IMR-90 (cell line): Measurements from ENCODE around the gene UCP3. TPM values are rescaled to one million over a fixed set of nuclear protein-coding genes. Genes with fewer than 3 reads are reported as not detected.

ENCODE experiments used
- ATAC-seq: fragments of 200-7000 bp; cut with Tn5 transposase; 2 replicates; pipeline ENCODE4 v1.9.1; 2020; ENCODE audit warnings: low read depth, mild to moderate bottlenecking, moderate library complexity
- BruUV-seq: library from RNA; stranded (reverse); fragments of 400-500 nt; replicated peaks from 2 replicates; lab custom pipeline; 2021; lab: Mats Ljungman, UMichigan
- CTCF ChIA-PET: fragments of 300-600 bp; formaldehyde crosslinking; extraction: SDS; loops from one replicate; lab custom pipeline; 2021; ENCODE audit warnings: antibody characterized with exemption; lab: Yijun Ruan, JAX
- POLR2A ChIA-PET: fragments of 300-600 bp; sonication (Branson Sonifier 250); formaldehyde crosslinking; loops from one replicate; lab custom pipeline; 2022; ENCODE audit warnings: antibody characterized with exemption; ENCODE audit not compliant: unreplicated experiment; lab: Charles Lee
- DNase-seq: peaks from one replicate; pipeline ENCODE4 v3.0.0; 2013
- H2AFZ ChIP-seq: replicated peaks from 2 replicates; pipeline ENCODE3; 2013; ENCODE audit warnings: low read length, mild to moderate bottlenecking; ENCODE audit not compliant: poor library complexity
- H2AK5ac ChIP-seq: 2 replicates; pipeline ENCODE4 v1.6.1; 2013; ENCODE audit warnings: low read depth, low read length, inconsistent platforms
- H2AK9ac ChIP-seq: replicated peaks from 2 replicates; pipeline ENCODE3; 2013; ENCODE audit warnings: mild to moderate bottlenecking, low read depth, low read length, moderate library complexity; ENCODE audit not compliant: poor library complexity
- H2BK120ac ChIP-seq: 2 replicates; pipeline ENCODE4 v1.6.1; 2013; ENCODE audit warnings: low read depth, low read length, inconsistent platforms
- H2BK15ac ChIP-seq: 3 replicates; pipeline ENCODE4 v1.6.1; 2013; ENCODE audit warnings: low read depth, low read length, inconsistent platforms
- H2BK20ac ChIP-seq: 2 replicates; pipeline ENCODE4 v1.6.1; 2013; ENCODE audit warnings: low read depth, mild to moderate bottlenecking, inconsistent platforms, low read length, moderate library complexity
- H2BK5ac ChIP-seq: 2 replicates; pipeline ENCODE4 v1.6.1; 2013; ENCODE audit warnings: mild to moderate bottlenecking, low read depth, low read length, inconsistent platforms; ENCODE audit not compliant: poor library complexity, severe bottlenecking
- H3K14ac ChIP-seq: replicated peaks from 2 replicates; pipeline ENCODE4 v1.6.1; 2013; ENCODE audit warnings: low read depth, low read length, inconsistent platforms
- H3K18ac ChIP-seq: 2 replicates; pipeline ENCODE4 v1.6.1; 2013; ENCODE audit warnings: low read depth, low read length, control low read depth
- H3K23ac ChIP-seq: 2 replicates; pipeline ENCODE4 v1.6.1; 2013; ENCODE audit warnings: low read depth, low read length, inconsistent platforms
- H3K27ac ChIP-seq: 2 replicates; pipeline ENCODE4 v1.5.1; 2013; ENCODE audit warnings: mild to moderate bottlenecking, control low read depth, low read length; ENCODE audit not compliant: insufficient read depth
- H3K27me3 ChIP-seq: 2 replicates; pipeline ENCODE4 v1.6.1; 2013; ENCODE audit warnings: low read length; ENCODE audit not compliant: control insufficient read depth, insufficient read depth
- H3K36me3 ChIP-seq: 2 replicates; pipeline ENCODE4 v1.6.1; 2013; ENCODE audit warnings: low read length, mixed read lengths; ENCODE audit not compliant: control insufficient read depth, insufficient read depth
- H3K4ac ChIP-seq: 2 replicates; pipeline ENCODE4 v1.6.1; 2013; ENCODE audit warnings: low read depth, low read length, inconsistent platforms
- H3K4me1 ChIP-seq: 2 replicates; pipeline ENCODE4 v1.6.1; 2013; ENCODE audit warnings: low read length, mixed read lengths; ENCODE audit not compliant: control insufficient read depth, insufficient read depth
- H3K4me2 ChIP-seq: 2 replicates; pipeline ENCODE4 v1.6.1; 2013; ENCODE audit warnings: low read depth, mild to moderate bottlenecking, control low read depth, low read length, moderate library complexity
- H3K4me3 ChIP-seq: 2 replicates; pipeline ENCODE4 v1.5.1; 2013; ENCODE audit warnings: low read depth, mild to moderate bottlenecking, control low read depth, low read length, moderate library complexity; ENCODE audit not compliant: insufficient read depth
- H3K56ac ChIP-seq: 2 replicates; pipeline ENCODE4 v1.6.1; 2013; ENCODE audit warnings: low read length, inconsistent platforms; ENCODE audit not compliant: insufficient read depth; ENCODE audit errors: extremely low read depth
- H3K79me1 ChIP-seq, 2 experiments: 2 replicates each; pipeline ENCODE4 v1.6.1; 2013; ENCODE audit warnings: low read length in 2 of 2, inconsistent platforms in 1 of 2, low read depth in 1 of 2
- H3K9ac ChIP-seq: 2 replicates; pipeline ENCODE4 v1.6.1; 2013; ENCODE audit warnings: low read depth, low read length, control low read depth
- H3K9me1 ChIP-seq: 2 replicates; pipeline ENCODE4 v1.6.1; 2013; ENCODE audit warnings: low read length, inconsistent platforms; ENCODE audit not compliant: insufficient read depth
- H3K9me3 ChIP-seq: 2 replicates; pipeline ENCODE4 v1.6.1; 2013; ENCODE audit warnings: low read length; ENCODE audit not compliant: control insufficient read depth, insufficient read depth
- H4K20me1 ChIP-seq: 2 replicates; pipeline ENCODE4 v1.6.1; 2013; ENCODE audit warnings: low read length, inconsistent platforms; ENCODE audit not compliant: insufficient read depth
- H4K5ac ChIP-seq: 2 replicates; pipeline ENCODE4 v1.6.1; 2013; ENCODE audit warnings: mild to moderate bottlenecking, low read depth, low read length, control low read depth
- H4K8ac ChIP-seq, 2 experiments: 2 replicates each; pipeline ENCODE4 v1.6.1; 2013; ENCODE audit warnings: low read depth in 2 of 2, low read length in 2 of 2, control low read depth in 1 of 2, inconsistent platforms in 1 of 2
- H4K91ac ChIP-seq: 2 replicates; pipeline ENCODE4 v1.6.1; 2013; ENCODE audit warnings: low read depth, low read length, inconsistent platforms; ENCODE audit not compliant: insufficient read depth
- MXI1 ChIP-seq: IDR thresholded peaks from 2 replicates; pipeline ENCODE4 v1.6.1; 2012; ENCODE audit warnings: low read depth, mild to moderate bottlenecking, low read length, moderate library complexity, borderline replicate concordance
- NFE2L2 ChIP-seq: fragments of 150-350 bp; IDR thresholded peaks from 2 replicates; pipeline ENCODE4 v1.6.1; 2016; ENCODE audit warnings: low read depth, mild to moderate bottlenecking, low read length
- RFX5 ChIP-seq: IDR thresholded peaks from 2 replicates; pipeline ENCODE4 v1.8.0; 2012; ENCODE audit warnings: low read depth, mild to moderate bottlenecking, low read length, moderate library complexity
- WGBS, 2 experiments: methylation state at CpG; one replicate each; pipeline versions ENCODE4 v1.1.5 to v1.1.7; 2013; ENCODE audit warnings: missing lambda C conversion rate in 2 of 2; ENCODE audit not compliant: insufficient read length in 1 of 2; ENCODE audit errors: extremely low coverage in 2 of 2; 5-methylcytosine and 5-hydroxymethylcytosine counted together
- dilution Hi-C: fragments of 300-500 bp; cut with HindIII; formaldehyde crosslinking; loops from one replicate; pipeline ENCODE4 v1.14.3; 2018; ENCODE audit warnings: low sequenced_read_pairs; ENCODE audit not compliant: unreplicated experiment
- in situ Hi-C: fragments of 300-500 bp; cut with MboI; formaldehyde crosslinking; loops from 3 replicates; pipeline ENCODE4 v1.14.3; 2019; ENCODE audit warnings: low sequenced_read_pairs, inconsistent platforms, mixed read lengths
- intact Hi-C: fragments of 100-400 bp; cut with micrococcal nuclease; formaldehyde crosslinking; loops from 2 replicates; pipeline ENCODE4 v1.10.0; 2022
- polyA plus RNA-seq, 3 experiments: library from polyadenylated mRNA; depleted of rRNA; stranded (reverse); fragments of >200 nt; gene quantifications; 2 replicates each; pipeline ENCODE4 v1.2.3, GENCODE V29; 2012; ENCODE audit warnings: low replicate concordance in 1 of 3
- total RNA-seq: library from RNA; depleted of rRNA; stranded (reverse); fragments of >200 nt; gene quantifications from 2 replicates; pipeline ENCODE4 v1.2.3, GENCODE V29; 2012
- TF ChIP-seq, protein P1 (sequence below): fragments of 150-350 bp; IDR thresholded peaks from 2 replicates; pipeline ENCODE4 v1.6.1; 2016; ENCODE audit warnings: low read depth, mild to moderate bottlenecking, low read length, moderate library complexity, borderline replicate concordance
- TF ChIP-seq, protein P2 (sequence below): fragments of 150-350 bp; IDR thresholded peaks from 2 replicates; pipeline ENCODE4 v1.6.1; 2017; ENCODE audit warnings: mild to moderate bottlenecking, antibody characterized with exemption, low read length, low read depth

The UCP3 gene
- total and polyA plus RNA-seq, 2 of the 4 experiments (the other 2 are of a cell fraction) = under 0.01 to 0.80 TPM

DNA sequence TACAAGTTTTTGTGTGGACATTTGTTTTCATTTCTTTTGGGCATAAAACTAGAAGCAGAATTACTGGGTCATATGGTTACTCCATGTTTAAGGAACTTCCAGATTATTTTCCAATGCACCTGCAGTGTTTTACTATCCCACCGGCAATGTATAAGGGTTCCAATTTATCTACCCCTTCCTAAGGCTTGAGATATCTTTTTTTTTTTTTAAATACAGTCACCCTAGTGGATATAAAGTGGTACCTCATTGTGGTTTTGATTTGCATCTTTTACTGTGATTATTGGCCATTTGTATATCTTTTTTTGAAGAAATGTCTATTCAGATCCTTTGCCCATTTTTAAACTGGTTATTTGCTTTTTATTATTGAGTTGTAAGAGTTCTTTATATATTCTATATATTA lies 34.6 kb upstream of the UCP3 start:
- Histone ChIP-seq H3K36me3 (peaks cover 17% of the 10 kb centered on the region), H3K9me1 (no peaks in the 10 kb centered on the region; the same call in 1 of the 2 replicates), H3K27ac (no peak overlapping the region), H3K79me1 (no peaks in the 10 kb centered on the region), H3K4ac (no peak overlapping the region), H3K18ac (no peak overlapping the region), H2BK5ac (no peak overlapping the region), H2BK120ac (no peak overlapping the region), H3K4me3 (no peak overlapping the region), H2BK15ac (no peak overlapping the region), H4K20me1 (no peaks in the 10 kb centered on the region), H2AK5ac (no peak overlapping the region), H2BK20ac (no peak overlapping the region), H2AFZ (no peak overlapping the region), H3K4me1 (no peaks in the 10 kb centered on the region), H4K8ac (no peak overlapping the region), H3K9me3 (no peaks in the 10 kb centered on the region), H4K5ac (no peak overlapping the region), H3K56ac (no peak overlapping the region), H3K14ac (no peak overlapping the region), H4K91ac (no peak overlapping the region), H2AK9ac (no peak overlapping the region), H3K9ac (no peak overlapping the region), H3K23ac (no peak overlapping the region), H3K27me3 (no peaks in the 10 kb centered on the region), H3K4me2 (no peak overlapping the region)
- intact Hi-C loops = no loop called here
- no CpG with 5 or more reads among the region's 1 CpG for WGBS, 2 experiments
- dilution Hi-C loops = no loop called here
- BruUV-seq = no TSS peak
- in situ Hi-C loops = no loop called here
- ChIA-PET POLR2A (no interaction called here), CTCF (no interaction called here)
- no peak for TF ChIP-seq MXI1
- TF ChIP-seq, protein P1, sequence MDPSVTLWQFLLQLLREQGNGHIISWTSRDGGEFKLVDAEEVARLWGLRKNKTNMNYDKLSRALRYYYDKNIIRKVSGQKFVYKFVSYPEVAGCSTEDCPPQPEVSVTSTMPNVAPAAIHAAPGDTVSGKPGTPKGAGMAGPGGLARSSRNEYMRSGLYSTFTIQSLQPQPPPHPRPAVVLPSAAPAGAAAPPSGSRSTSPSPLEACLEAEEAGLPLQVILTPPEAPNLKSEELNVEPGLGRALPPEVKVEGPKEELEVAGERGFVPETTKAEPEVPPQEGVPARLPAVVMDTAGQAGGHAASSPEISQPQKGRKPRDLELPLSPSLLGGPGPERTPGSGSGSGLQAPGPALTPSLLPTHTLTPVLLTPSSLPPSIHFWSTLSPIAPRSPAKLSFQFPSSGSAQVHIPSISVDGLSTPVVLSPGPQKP = no peak
- TF ChIP-seq, protein P2, sequence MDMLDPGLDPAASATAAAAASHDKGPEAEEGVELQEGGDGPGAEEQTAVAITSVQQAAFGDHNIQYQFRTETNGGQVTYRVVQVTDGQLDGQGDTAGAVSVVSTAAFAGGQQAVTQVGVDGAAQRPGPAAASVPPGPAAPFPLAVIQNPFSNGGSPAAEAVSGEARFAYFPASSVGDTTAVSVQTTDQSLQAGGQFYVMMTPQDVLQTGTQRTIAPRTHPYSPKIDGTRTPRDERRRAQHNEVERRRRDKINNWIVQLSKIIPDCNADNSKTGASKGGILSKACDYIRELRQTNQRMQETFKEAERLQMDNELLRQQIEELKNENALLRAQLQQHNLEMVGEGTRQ = no peak
- no peak for TF ChIP-seq RFX5
- TF ChIP-seq NFE2L2 = no peak
- no peak for DNase-seq
- ATAC-seq = no peak
